ENCODE results near the gene SCARF2. TPM values are rescaled to one million over a fixed set of nuclear protein-coding genes. Genes with fewer than 3 reads are reported as not detected.
"Not testable (repeated sequence)": the region's sequence is repeated elsewhere in the genome, so short reads cannot be mapped to it uniquely, and the experiment has no call there.

SCARF2 gene
- total and polyA plus RNA-seq, 7 donors = under 0.01 to 12.8 (median 6.4) TPM

- DNase-seq = no peak
- Histone ChIP-seq H3K27me3 (no peaks in the 10 kb centered on the region), H3K9me3 (no peaks in the 10 kb centered on the region), H3K4me1 (no peaks in the 10 kb centered on the region), H3K27ac (no peak overlapping the region), H3K36me3 (peaks cover 0 to 28% (median 14%) of the 10 kb centered on the region in 4 donors), H3K4me3 (no peak overlapping the region)
- intact Hi-C loops (cut with DNase I) = no loop called here
- TF ChIP-seq POLR2A (IDR thresholded peaks at IDR 0.05) (no peak), EP300 (IDR thresholded peaks at IDR 0.05) (no peak), POLR2AphosphoS5 (IDR thresholded peaks at IDR 0.05) (no peak), CTCF (IDR thresholded peaks at IDR 0.05) (no peak)
- 95% methylated on average over 9 of the region's 9 CpGs for WGBS, 2 donors
Measured at GRCh38 chr22:20471126-20471833, 33.7 kb upstream of the SCARF2 start.

- 98 to 99% methylated on average over 2 of the region's 2 CpGs for WGBS, 2 donors
- H3K27me3 ChIP-seq; H3K4me1 ChIP-seq; H3K9me3 ChIP-seq; intact Hi-C loops (cut with DNase I); H3K4me3 ChIP-seq; H3K27ac ChIP-seq; DNase-seq: not testable (repeated sequence)
- peaks cover 0 to 32% (median 14%) of the 10 kb centered on the region in 4 donors for H3K36me3 ChIP-seq
Measured at GRCh38 chr22:20470525-20470924, 32.9 kb upstream of the SCARF2 start.

GRCh38 chr22:20469110-20469868, 31.7 kb upstream of the SCARF2 start:
- WGBS, 2 donors = 81 to 88% methylated on average over 6 of the region's 6 CpGs
- no peaks in the 10 kb centered on the region for H3K27me3 ChIP-seq
- H3K4me3 ChIP-seq = no peak overlapping the region
- no peak overlapping the region for H3K27ac ChIP-seq
- H3K4me1 ChIP-seq = no peaks in the 10 kb centered on the region
- intact Hi-C loops (cut with DNase I) = no loop called here
- H3K36me3 ChIP-seq = peaks cover 0 to 44% (median 22%) of the 10 kb centered on the region in 4 donors
- no peak for DNase-seq
- H3K9me3 ChIP-seq = no peaks in the 10 kb centered on the region
- TF ChIP-seq POLR2AphosphoS5 (IDR thresholded peaks at IDR 0.05) (no peak), CTCF (IDR thresholded peaks at IDR 0.05) (no peak), EP300 (IDR thresholded peaks at IDR 0.05) (no peak), POLR2A (IDR thresholded peaks at IDR 0.05) (no peak)

- DNase-seq = no peak
- Histone ChIP-seq H3K4me3 (no peak overlapping the region), H3K27me3 (no peaks in the 10 kb centered on the region), H3K27ac (no peak overlapping the region), H3K9me3 (no peaks in the 10 kb centered on the region), H3K36me3 (peaks cover 0 to 57% (median 23%) of the 10 kb centered on the region in 4 donors), H3K4me1 (peaks cover 0 to 6% (median 2%) of the 10 kb centered on the region in 4 donors)
- 89 to 93% methylated on average over 3 of the region's 3 CpGs for WGBS, 2 donors
- intact Hi-C loops (cut with DNase I) = no loop called here
- TF ChIP-seq CTCF (IDR thresholded peaks at IDR 0.05) = no peak
- TF ChIP-seq EP300 (IDR thresholded peaks at IDR 0.05) = no peak
- no peak for TF ChIP-seq POLR2A (IDR thresholded peaks at IDR 0.05)
- no peak for TF ChIP-seq POLR2AphosphoS5 (IDR thresholded peaks at IDR 0.05)
Measured at GRCh38 chr22:20466659-20467379, 29.2 kb upstream of the SCARF2 start.

GRCh38 chr22:20465759-20466077, 28.1 kb upstream of the SCARF2 start:
- Histone ChIP-seq H3K36me3 (peaks cover 0 to 53% (median 17%) of the 10 kb centered on the region in 4 donors), H3K4me3 (no peak overlapping the region), H3K27ac (no peak overlapping the region), H3K27me3 (no peaks in the 10 kb centered on the region), H3K9me3 (no peaks in the 10 kb centered on the region), H3K4me1 (peaks cover 0 to 6% (median 2%) of the 10 kb centered on the region in 4 donors)
- WGBS, 2 donors = 79 to 90% methylated on average over 5 of the region's 5 CpGs
- TF ChIP-seq EP300 (IDR thresholded peaks at IDR 0.05) = no peak
- TF ChIP-seq POLR2A (IDR thresholded peaks at IDR 0.05) = no peak
- TF ChIP-seq POLR2AphosphoS5 (IDR thresholded peaks at IDR 0.05) = no peak
- no peak for TF ChIP-seq CTCF (IDR thresholded peaks at IDR 0.05)
- no peak for DNase-seq
- intact Hi-C loops (cut with DNase I) = no loop called here
